ENCODE data around the gene NXPH2.
"Not testable (repeated sequence)": the region's sequence is repeated elsewhere in the genome, so short reads cannot be mapped to it uniquely, and the experiment has no call there.

The NXPH2 gene

GRCh38 chr2:138752197-138752956 is 27.8 kb downstream of the NXPH2 start:
- no peak for DNase-seq

GRCh38 chr2:138744713-138745112 is 35.5 kb downstream of the NXPH2 start:
- no peak for DNase-seq

- no peak for DNase-seq
These were observed 37.6 kb downstream of the NXPH2 start for GRCh38 chr2:138742441-138743057.

- no peak for DNase-seq
These were observed 38.3 kb downstream of the NXPH2 start for GRCh38 chr2:138741851-138742250.

- DNase-seq = not testable (repeated sequence)
These were observed 43.1 kb downstream of the NXPH2 start for GRCh38 chr2:138737009-138737554.

GRCh38 chr2:138732651-138733050 is 47.5 kb downstream of the NXPH2 start:
- DNase-seq = no peak

GRCh38 chr2:138730497-138731030 is 49.6 kb downstream of the NXPH2 start:
- DNase-seq = no peak

GRCh38 chr2:138727956-138728355 is 52.2 kb downstream of the NXPH2 start:
- no peak for DNase-seq

- DNase-seq = no peak
These were observed 53.5 kb downstream of the NXPH2 start for GRCh38 chr2:138726681-138727080.

GRCh38 chr2:138724729-138725459 is 55.3 kb downstream of the NXPH2 start:
- no peak for DNase-seq

- DNase-seq = no peak
These were observed 55.9 kb downstream of the NXPH2 start for GRCh38 chr2:138724327-138724726.

GRCh38 chr2:138723196-138723987 is 56.8 kb downstream of the NXPH2 start:
- no peak for DNase-seq

- no peak for DNase-seq
These were observed 57.9 kb downstream of the NXPH2 start for GRCh38 chr2:138722316-138722715.

GRCh38 chr2:138720035-138720838 is 60.0 kb downstream of the NXPH2 start:
- DNase-seq = no peak

- DNase-seq = no peak
These were observed 61.8 kb downstream of the NXPH2 start for GRCh38 chr2:138718405-138718804.

GRCh38 chr2:138716183-138716582 is 64.0 kb downstream of the NXPH2 start:
- no peak for DNase-seq

GRCh38 chr2:138713504-138713903 is 66.7 kb downstream of the NXPH2 start:
- no peak for DNase-seq

GRCh38 chr2:138713069-138713496 is 67.1 kb downstream of the NXPH2 start:
- no peak for DNase-seq

GRCh38 chr2:138712212-138712979 is 67.8 kb downstream of the NXPH2 start:
- DNase-seq = no peak

- DNase-seq = no peak
These were observed 68.4 kb downstream of the NXPH2 start for GRCh38 chr2:138711812-138712211.
